Neural cell (in vitro differentiated cells): Measurements from ENCODE around the gene TCTN3. TPM values are rescaled to one million over a fixed set of nuclear protein-coding genes. Genes with fewer than 3 reads are reported as not detected.

Experiments
- H2AFZ ChIP-seq: fragments of 200-600, 300-800 bp; sonication (generic), shearing (Covaris generic); 2 replicates; pipeline ENCODE4 v1.6.0; 2014; ENCODE audit warnings: low read depth, mild to moderate bottlenecking, antibody characterized with exemption, low read length, moderate library complexity
- H3F3A ChIP-seq: fragments of 200-600 bp; shearing (Covaris generic); 2 replicates; pipeline ENCODE4 v1.6.1; 2016; ENCODE audit warnings: mild to moderate bottlenecking, moderate library complexity, mixed read lengths, antibody characterized with exemption, low read length; ENCODE audit not compliant: insufficient read depth, poor library complexity, severe bottlenecking
- H3K27ac ChIP-seq: fragments of 200-600, 300-800 bp; sonication (generic), shearing (Covaris generic); 2 replicates; pipeline ENCODE4 v1.5.1; 2014; ENCODE audit warnings: mild to moderate bottlenecking, low read length, moderate library complexity
- H3K27me3 ChIP-seq: fragments of 300-800, 200-600 bp; sonication (generic), shearing (Covaris generic); 2 replicates; pipeline ENCODE4 v1.6.0; 2014; ENCODE audit warnings: mild to moderate bottlenecking, low read depth, low read length, moderate library complexity; ENCODE audit not compliant: insufficient read depth
- H3K36me3 ChIP-seq: fragments of 300-800, 200-600 bp; sonication (generic), shearing (Covaris generic); 2 replicates; pipeline ENCODE4 v1.5.1; 2014; ENCODE audit warnings: mild to moderate bottlenecking, antibody characterized with exemption, low read length, moderate library complexity; ENCODE audit not compliant: insufficient read depth
- H3K4me2 ChIP-seq: fragments of 300-800, 200-600 bp; sonication (generic), shearing (Covaris generic); 2 replicates; pipeline ENCODE4 v1.6.0; 2014; ENCODE audit warnings: mild to moderate bottlenecking, low read length
- H3K4me3 ChIP-seq: fragments of 300-800, 200-600 bp; sonication (generic), shearing (Covaris generic); 2 replicates; pipeline ENCODE4 v1.5.1; 2014; ENCODE audit warnings: mild to moderate bottlenecking, low read length, moderate library complexity
- H3K79me2 ChIP-seq: fragments of 200-600 bp; shearing (Covaris generic); replicated peaks from 2 replicates; pipeline ENCODE4 v1.6.0; 2014; ENCODE audit warnings: mild to moderate bottlenecking, low read length, moderate library complexity; ENCODE audit not compliant: insufficient read depth
- H3K9ac ChIP-seq: fragments of 300-800, 200-600 bp; sonication (generic), shearing (Covaris generic); 2 replicates; pipeline ENCODE4 v1.6.1; 2016; ENCODE audit warnings: mild to moderate bottlenecking, low read length, mixed read lengths
- H3K9me2 ChIP-seq: fragments of 200-600 bp; shearing (Covaris generic); 2 replicates; pipeline ENCODE4 v1.6.1; 2016; ENCODE audit warnings: mild to moderate bottlenecking, low read length, mixed read lengths; ENCODE audit not compliant: insufficient read depth
- H3K9me3 ChIP-seq: fragments of 200-600, 300-800 bp; sonication (generic), shearing (Covaris generic); 2 replicates; pipeline ENCODE4 v1.6.1; 2016; ENCODE audit warnings: mild to moderate bottlenecking, mixed run types, low read length, moderate library complexity, mixed read lengths
- H4K20me1 ChIP-seq: fragments of 200-600 bp; shearing (Covaris generic); 2 replicates; pipeline ENCODE4 v1.6.1; 2016; ENCODE audit warnings: mild to moderate bottlenecking, mixed run types; ENCODE audit not compliant: insufficient read depth
- CTCF ChIP-seq: fragments of 450-650 bp; IDR thresholded peaks from 2 replicates; pipeline ENCODE4 v1.5.1; 2014; ENCODE audit warnings: antibody characterized with exemption, mild to moderate bottlenecking, moderate library complexity; ENCODE audit not compliant: poor library complexity, severe bottlenecking
- EP300 ChIP-seq: fragments of 450-650 bp; conservative IDR thresholded peaks from 2 replicates; pipeline ENCODE4 v1.6.1; 2014; ENCODE audit warnings: antibody characterized with exemption, mild to moderate bottlenecking, moderate library complexity; ENCODE audit not compliant: poor library complexity, severe bottlenecking
- EZH2 ChIP-seq: fragments of 200-600, 300-800 bp; shearing (Covaris generic), sonication (generic); IDR thresholded peaks from 2 replicates; pipeline ENCODE4 v1.6.1; 2014; ENCODE audit warnings: antibody characterized with exemption, low read length, borderline replicate concordance, mild to moderate bottlenecking; ENCODE audit not compliant: insufficient read depth, poor library complexity, severe bottlenecking
- MXI1 ChIP-seq: fragments of 450-650 bp; conservative IDR thresholded peaks from 2 replicates; pipeline ENCODE4 v1.6.1; 2014; ENCODE audit warnings: antibody characterized with exemption, mild to moderate bottlenecking; ENCODE audit not compliant: poor library complexity, severe bottlenecking
- POLR2AphosphoS5 ChIP-seq: IDR thresholded peaks from 2 replicates; pipeline ENCODE4 v1.6.1; 2012
- RAD21 ChIP-seq: fragments of 450-650 bp; conservative IDR thresholded peaks from 2 replicates; pipeline ENCODE4 v1.6.1; 2014; ENCODE audit warnings: antibody characterized with exemption, mild to moderate bottlenecking, moderate library complexity
- REST ChIP-seq: IDR thresholded peaks from 2 replicates; pipeline ENCODE4 v1.6.1; 2012; ENCODE audit warnings: borderline replicate concordance
- SMC3 ChIP-seq: fragments of 450-650 bp; conservative IDR thresholded peaks from 2 replicates; pipeline ENCODE4 v1.6.1; 2014; ENCODE audit warnings: antibody characterized with exemption, mild to moderate bottlenecking, moderate library complexity; ENCODE audit not compliant: poor library complexity
- TAF1 ChIP-seq: IDR thresholded peaks from 2 replicates; pipeline ENCODE4 v1.6.1; 2012; ENCODE audit warnings: low read depth
- polyA plus RNA-seq: library from polyadenylated mRNA; depleted of rRNA; stranded (reverse); fragments of >200 nt; gene quantifications from 2 replicates; pipeline ENCODE4 v1.2.3, GENCODE V29; 2014

The TCTN3 gene
- polyA plus RNA-seq, 1 donor from 2014 or later, result 22.2 TPM

DNA sequence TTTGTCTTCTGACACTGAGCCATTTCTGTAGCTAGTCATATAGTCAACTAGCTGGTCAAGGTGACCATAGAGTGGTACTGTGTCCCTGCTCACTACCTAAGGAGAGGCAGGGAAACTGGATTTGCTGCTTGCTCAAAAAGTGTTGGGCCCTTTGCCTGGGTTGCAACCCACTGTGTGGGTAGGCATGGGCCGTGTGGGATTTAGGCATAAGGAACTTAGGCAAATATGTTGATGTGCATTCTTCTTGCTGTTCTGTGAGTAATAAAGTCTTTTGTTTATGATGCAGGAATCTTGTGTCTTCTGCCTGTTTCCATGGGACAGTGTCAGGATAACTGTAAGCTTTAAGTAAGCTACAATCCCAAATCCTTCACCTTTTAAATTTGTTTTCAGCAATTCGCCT, 23.1 kb upstream of the TCTN3 start:
- no peaks in the 10 kb centered on the region for H3K27me3 ChIP-seq
- no peaks in the 10 kb centered on the region for H3K36me3 ChIP-seq
- TF ChIP-seq EZH2 (no peak), REST (no peak), SMC3 (no peak), MXI1 (no peak), TAF1 (no peak), CTCF (no peak), POLR2AphosphoS5 (no peak), EP300 (no peak), RAD21 (no peak)
- no peaks in the 10 kb centered on the region for H3K9me2 ChIP-seq
- no peak overlapping the region for H3K4me3 ChIP-seq
- H3F3A ChIP-seq, result no peaks in the 10 kb centered on the region
- no peak overlapping the region for H2AFZ ChIP-seq
- H3K27ac ChIP-seq, result no peak overlapping the region
- H3K79me2 ChIP-seq, result no peaks in the 10 kb centered on the region
- no peaks in the 10 kb centered on the region for H4K20me1 ChIP-seq
- no peak overlapping the region for H3K9ac ChIP-seq
- no peak overlapping the region for H3K4me2 ChIP-seq
- no peaks in the 10 kb centered on the region for H3K9me3 ChIP-seq

- H3K27me3 ChIP-seq, result no peaks in the 10 kb centered on the region
- TF ChIP-seq RAD21, result no peak
These were observed 22.7 kb upstream of the TCTN3 start for GRCh38 chr10:95716466-95716865.

DNA sequence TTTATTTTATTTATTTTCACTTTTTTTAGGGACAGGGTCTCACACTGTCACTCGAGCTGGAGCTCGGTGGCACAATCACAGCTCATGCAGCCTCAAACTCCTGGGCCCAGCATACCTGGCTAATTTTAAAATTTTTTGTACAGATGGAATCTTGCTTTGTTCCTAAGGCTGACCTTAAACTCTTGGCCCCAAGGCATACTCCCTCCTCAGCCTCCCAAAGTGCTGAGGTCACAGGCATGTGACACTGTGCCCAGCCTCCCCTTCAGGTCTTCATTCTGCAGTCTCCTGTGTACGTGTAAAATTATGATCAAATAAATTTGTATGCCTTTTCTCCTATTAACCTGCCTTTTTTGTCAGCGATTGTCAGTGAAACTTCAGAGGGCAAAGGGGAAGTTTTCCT, 17.8 kb upstream of the TCTN3 start:
- H3K9ac ChIP-seq, result no peak overlapping the region
- no peaks in the 10 kb centered on the region for H3K79me2 ChIP-seq
- H3K4me3 ChIP-seq, result no peak overlapping the region
- no peaks in the 10 kb centered on the region for H3K9me2 ChIP-seq
- H3K36me3 ChIP-seq, result no peaks in the 10 kb centered on the region
- H2AFZ ChIP-seq, result no peak overlapping the region
- H3K27ac ChIP-seq, result no peak overlapping the region
- TF ChIP-seq TAF1 (no peak), CTCF (no peak), MXI1 (no peak), SMC3 (no peak), POLR2AphosphoS5 (no peak), REST (no peak), EZH2 (no peak), EP300 (no peak), RAD21 (no peak)
- no peaks in the 10 kb centered on the region for H3K9me3 ChIP-seq
- H3F3A ChIP-seq, result no peaks in the 10 kb centered on the region
- H3K4me2 ChIP-seq, result no peak overlapping the region
- no peaks in the 10 kb centered on the region for H4K20me1 ChIP-seq
- H3K27me3 ChIP-seq, result no peaks in the 10 kb centered on the region

More at GRCh38 chr10:95716466-95716865, 22.7 kb upstream of the TCTN3 start:
- no peak overlapping the region for H3K4me2 ChIP-seq
- no peaks in the 10 kb centered on the region for H3K36me3 ChIP-seq
- H3K27ac ChIP-seq, result no peak overlapping the region
- no peaks in the 10 kb centered on the region for H3K79me2 ChIP-seq
- H3K4me3 ChIP-seq, result no peak overlapping the region
- no peak overlapping the region for H3K9ac ChIP-seq
- H4K20me1 ChIP-seq, result no peaks in the 10 kb centered on the region
- no peaks in the 10 kb centered on the region for H3K9me3 ChIP-seq
- H3F3A ChIP-seq, result no peaks in the 10 kb centered on the region
- H3K9me2 ChIP-seq, result no peaks in the 10 kb centered on the region
- H2AFZ ChIP-seq, result no peak overlapping the region
